Epithelial cell of esophagus (primary cell): ENCODE measurements around the gene TECPR1.

Experiments used
- DNase-seq: peaks from one replicate; pipeline ENCODE4 v3.0.0; 2010; ENCODE audit warnings: low read depth
- H3K4me3 ChIP-seq: 2 replicates; pipeline ENCODE4 v1.5.1; 2011; ENCODE audit warnings: mild to moderate bottlenecking, low read length, control low read depth
- TF ChIP-seq, protein P1 (sequence below): IDR thresholded peaks from 2 replicates; pipeline ENCODE4 v1.5.1; 2011; ENCODE audit warnings: low read depth, mild to moderate bottlenecking, low read length, control low read depth, inconsistent platforms; ENCODE audit not compliant: insufficient read depth; ENCODE audit errors: missing control alignments

TECPR1 gene

DNA sequence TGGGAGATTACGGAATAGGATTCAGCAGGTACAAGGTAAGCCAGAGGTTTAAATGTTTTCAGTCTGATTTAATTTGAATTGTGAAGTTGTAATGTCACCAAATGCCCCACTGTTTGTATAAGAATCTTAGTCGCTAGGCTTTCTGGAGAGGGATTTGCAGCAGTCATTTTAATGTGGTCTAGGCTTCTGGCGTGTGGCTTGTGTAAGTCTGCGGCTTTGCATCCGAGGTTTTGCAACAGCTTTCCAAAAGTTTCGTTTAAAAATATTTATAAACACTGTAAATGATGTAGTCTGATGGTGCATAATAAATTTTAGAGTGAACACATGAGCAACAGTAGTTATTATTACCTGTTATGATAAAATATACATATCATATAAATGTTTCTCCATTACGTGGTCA, 66.9 kb downstream of the TECPR1 start:
- no peak for DNase-seq
- no peak overlapping the region for H3K4me3 ChIP-seq
- TF ChIP-seq, protein P1, sequence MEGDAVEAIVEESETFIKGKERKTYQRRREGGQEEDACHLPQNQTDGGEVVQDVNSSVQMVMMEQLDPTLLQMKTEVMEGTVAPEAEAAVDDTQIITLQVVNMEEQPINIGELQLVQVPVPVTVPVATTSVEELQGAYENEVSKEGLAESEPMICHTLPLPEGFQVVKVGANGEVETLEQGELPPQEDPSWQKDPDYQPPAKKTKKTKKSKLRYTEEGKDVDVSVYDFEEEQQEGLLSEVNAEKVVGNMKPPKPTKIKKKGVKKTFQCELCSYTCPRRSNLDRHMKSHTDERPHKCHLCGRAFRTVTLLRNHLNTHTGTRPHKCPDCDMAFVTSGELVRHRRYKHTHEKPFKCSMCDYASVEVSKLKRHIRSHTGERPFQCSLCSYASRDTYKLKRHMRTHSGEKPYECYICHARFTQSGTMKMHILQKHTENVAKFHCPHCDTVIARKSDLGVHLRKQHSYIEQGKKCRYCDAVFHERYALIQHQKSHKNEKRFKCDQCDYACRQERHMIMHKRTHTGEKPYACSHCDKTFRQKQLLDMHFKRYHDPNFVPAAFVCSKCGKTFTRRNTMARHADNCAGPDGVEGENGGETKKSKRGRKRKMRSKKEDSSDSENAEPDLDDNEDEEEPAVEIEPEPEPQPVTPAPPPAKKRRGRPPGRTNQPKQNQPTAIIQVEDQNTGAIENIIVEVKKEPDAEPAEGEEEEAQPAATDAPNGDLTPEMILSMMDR: no peak

DNA sequence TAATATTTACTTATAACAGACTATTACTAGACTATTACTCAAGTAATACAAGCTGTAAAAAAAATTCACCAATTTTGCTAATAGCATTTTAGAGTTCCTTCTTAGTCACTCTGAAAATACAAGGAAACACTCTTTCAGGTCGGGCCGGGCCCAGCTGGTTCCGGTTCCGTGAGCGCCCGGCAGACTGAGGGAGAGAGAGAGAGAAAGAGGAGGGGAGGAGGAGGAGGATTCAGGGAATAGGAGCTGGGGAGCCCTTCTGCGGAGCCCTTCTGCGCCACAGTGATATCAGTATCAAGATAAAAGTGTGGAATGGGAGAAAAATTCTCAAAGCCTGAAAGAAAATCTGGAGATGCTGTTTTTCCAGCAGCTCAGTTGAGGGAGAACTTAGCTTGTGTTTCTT, 71.3 kb downstream of the TECPR1 start:
- no peak overlapping the region for H3K4me3 ChIP-seq
- TF ChIP-seq, protein P1: no peak
- no peak for DNase-seq

DNA sequence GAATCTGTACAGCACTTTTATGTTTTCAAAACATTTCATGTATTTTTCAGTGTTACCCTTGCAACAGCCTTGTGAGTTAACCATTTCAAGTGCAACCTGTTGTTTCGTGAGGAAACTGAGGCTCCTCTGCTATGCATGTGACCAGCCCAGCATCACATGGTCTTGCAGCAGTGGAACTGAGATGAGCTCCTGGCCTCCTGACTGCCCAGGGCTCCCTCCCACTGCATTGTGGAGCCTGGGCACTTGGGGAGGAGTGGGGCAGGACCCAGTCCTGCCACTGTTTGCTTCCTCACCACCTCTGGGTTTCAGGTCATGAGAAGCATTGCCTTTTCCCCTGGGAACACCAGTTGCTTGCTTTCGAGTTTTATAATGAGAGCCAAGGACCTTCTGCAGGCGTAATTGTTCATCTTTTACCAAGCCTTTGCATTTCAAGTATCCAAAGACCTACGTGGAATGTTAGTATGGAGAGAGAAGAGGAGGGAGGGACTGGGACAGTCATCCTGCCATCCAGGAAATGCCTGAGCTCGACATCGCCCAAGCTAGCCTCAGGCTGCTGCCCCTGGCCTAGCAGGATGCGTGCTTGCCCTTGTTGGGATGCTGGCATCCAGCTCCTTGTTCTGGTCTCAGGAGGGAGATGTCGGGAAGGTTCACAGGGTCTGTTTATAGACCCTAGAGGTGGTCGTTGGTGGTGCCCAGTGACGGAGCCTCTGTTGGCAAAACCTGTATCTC, 73.1 kb downstream of the TECPR1 start:
- no peak overlapping the region for H3K4me3 ChIP-seq
- TF ChIP-seq, protein P1: no peak
- peak; percentile 55 for DNase-seq

DNA sequence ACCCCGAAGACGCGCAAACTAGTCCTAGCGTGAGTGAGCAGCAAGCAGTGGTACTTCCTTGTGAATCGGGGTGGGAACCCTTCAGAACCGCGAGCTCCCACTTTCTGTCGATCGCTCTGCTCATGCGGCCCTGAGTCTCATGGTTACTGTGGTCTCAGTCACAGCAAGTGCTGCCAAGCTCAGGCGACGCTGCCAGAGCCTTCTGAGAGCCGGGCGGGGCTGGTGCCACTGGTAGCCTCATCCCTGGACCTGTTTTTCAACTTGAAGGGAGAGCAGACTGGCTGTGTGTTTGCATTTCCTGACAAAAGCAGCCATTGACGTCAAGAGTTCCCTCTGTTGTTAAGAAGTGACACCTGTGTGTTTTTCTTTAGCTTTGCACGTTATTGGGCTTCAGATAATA, 73.7 kb downstream of the TECPR1 start:
- DNase-seq: peak; percentile 72
- TF ChIP-seq, protein P1: no peak
- no peak overlapping the region for H3K4me3 ChIP-seq

DNA sequence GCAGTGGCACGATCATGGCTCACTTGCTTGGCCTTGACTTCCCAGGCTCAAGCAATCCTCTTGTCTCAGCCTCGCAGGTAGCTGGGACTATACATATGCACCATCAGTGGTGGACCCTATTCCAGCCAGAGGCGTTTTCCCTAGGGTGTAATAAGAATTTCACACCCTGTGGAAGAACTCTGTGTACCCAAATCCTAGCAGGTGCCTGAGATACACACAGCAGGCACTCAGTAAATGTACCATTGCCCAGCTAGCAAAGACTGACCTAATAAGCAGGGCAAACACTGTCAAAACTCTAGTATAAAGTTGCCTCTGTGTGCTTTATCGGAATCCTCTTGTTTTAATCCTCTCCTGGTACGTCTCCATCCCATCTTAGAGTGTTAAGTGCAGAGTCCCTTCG, 74.5 kb downstream of the TECPR1 start:
- no peak overlapping the region for H3K4me3 ChIP-seq
- DNase-seq: no peak

DNA sequence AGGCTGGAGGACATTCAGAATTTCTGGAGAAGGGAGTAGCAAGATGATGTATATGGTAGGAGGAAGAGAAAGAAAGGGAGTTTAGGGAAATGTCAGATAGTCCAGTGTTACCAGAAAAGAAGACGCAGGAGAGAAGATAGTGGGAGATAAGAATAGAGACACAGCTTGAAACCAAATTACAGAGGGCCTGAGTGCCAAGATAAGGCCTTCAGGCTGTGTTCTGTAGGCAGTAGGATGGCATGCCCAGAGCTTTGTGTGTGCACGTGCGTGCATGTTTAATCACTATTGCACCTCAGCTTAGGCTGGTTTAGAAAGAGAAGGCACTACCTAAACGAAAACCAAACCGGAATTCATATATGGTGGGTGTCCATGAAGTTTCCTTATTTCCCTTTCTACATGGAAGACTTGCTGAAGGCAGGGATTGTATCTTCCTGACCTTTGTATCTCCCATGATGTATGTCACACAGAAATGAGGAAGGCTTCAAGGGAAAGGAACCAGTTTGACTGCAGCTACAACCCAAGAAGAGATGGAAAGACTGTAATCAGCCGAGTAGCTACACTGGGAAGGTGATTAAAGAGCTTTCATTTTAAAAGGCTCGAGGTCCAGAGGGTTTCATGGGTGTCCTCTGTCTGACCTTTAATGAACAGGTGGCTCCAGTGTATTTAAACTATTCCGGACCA, 76.6 kb downstream of the TECPR1 start:
- DNase-seq: no peak
- TF ChIP-seq, protein P1: no peak

More for the DNA sequence above, 74.5 kb downstream of the TECPR1 start:
- TF ChIP-seq, protein P1: no peak

More for the DNA sequence above, 76.6 kb downstream of the TECPR1 start:
- no peak overlapping the region for H3K4me3 ChIP-seq
